Neural cell (in vitro differentiated cells): ENCODE results near the gene BRICD5. TPM values are rescaled to one million over a fixed set of nuclear protein-coding genes. Genes with fewer than 3 reads are reported as not detected.

Experiments
- H2AFZ ChIP-seq: fragments of 200-600, 300-800 bp; sonication (generic), shearing (Covaris generic); 2 replicates; pipeline ENCODE4 v1.6.0; 2014; ENCODE audit warnings: low read depth, mild to moderate bottlenecking, antibody characterized with exemption, low read length, moderate library complexity
- H3F3A ChIP-seq: fragments of 200-600 bp; shearing (Covaris generic); 2 replicates; pipeline ENCODE4 v1.6.1; 2016; ENCODE audit warnings: mild to moderate bottlenecking, moderate library complexity, mixed read lengths, antibody characterized with exemption, low read length; ENCODE audit not compliant: insufficient read depth, poor library complexity, severe bottlenecking
- H3K27ac ChIP-seq: fragments of 200-600, 300-800 bp; sonication (generic), shearing (Covaris generic); 2 replicates; pipeline ENCODE4 v1.5.1; 2014; ENCODE audit warnings: mild to moderate bottlenecking, low read length, moderate library complexity
- H3K27me3 ChIP-seq: fragments of 300-800, 200-600 bp; sonication (generic), shearing (Covaris generic); 2 replicates; pipeline ENCODE4 v1.6.0; 2014; ENCODE audit warnings: mild to moderate bottlenecking, low read depth, low read length, moderate library complexity; ENCODE audit not compliant: insufficient read depth
- H3K36me3 ChIP-seq: fragments of 300-800, 200-600 bp; sonication (generic), shearing (Covaris generic); 2 replicates; pipeline ENCODE4 v1.5.1; 2014; ENCODE audit warnings: mild to moderate bottlenecking, antibody characterized with exemption, low read length, moderate library complexity; ENCODE audit not compliant: insufficient read depth
- H3K4me2 ChIP-seq: fragments of 300-800, 200-600 bp; sonication (generic), shearing (Covaris generic); 2 replicates; pipeline ENCODE4 v1.6.0; 2014; ENCODE audit warnings: mild to moderate bottlenecking, low read length
- H3K4me3 ChIP-seq: fragments of 300-800, 200-600 bp; sonication (generic), shearing (Covaris generic); 2 replicates; pipeline ENCODE4 v1.5.1; 2014; ENCODE audit warnings: mild to moderate bottlenecking, low read length, moderate library complexity
- H3K79me2 ChIP-seq: fragments of 200-600 bp; shearing (Covaris generic); replicated peaks from 2 replicates; pipeline ENCODE4 v1.6.0; 2014; ENCODE audit warnings: mild to moderate bottlenecking, low read length, moderate library complexity; ENCODE audit not compliant: insufficient read depth
- H3K9ac ChIP-seq: fragments of 300-800, 200-600 bp; sonication (generic), shearing (Covaris generic); 2 replicates; pipeline ENCODE4 v1.6.1; 2016; ENCODE audit warnings: mild to moderate bottlenecking, low read length, mixed read lengths
- H3K9me2 ChIP-seq: fragments of 200-600 bp; shearing (Covaris generic); 2 replicates; pipeline ENCODE4 v1.6.1; 2016; ENCODE audit warnings: mild to moderate bottlenecking, low read length, mixed read lengths; ENCODE audit not compliant: insufficient read depth
- H3K9me3 ChIP-seq: fragments of 200-600, 300-800 bp; sonication (generic), shearing (Covaris generic); 2 replicates; pipeline ENCODE4 v1.6.1; 2016; ENCODE audit warnings: mild to moderate bottlenecking, mixed run types, low read length, moderate library complexity, mixed read lengths
- H4K20me1 ChIP-seq: fragments of 200-600 bp; shearing (Covaris generic); 2 replicates; pipeline ENCODE4 v1.6.1; 2016; ENCODE audit warnings: mild to moderate bottlenecking, mixed run types; ENCODE audit not compliant: insufficient read depth
- CTCF ChIP-seq: fragments of 450-650 bp; IDR thresholded peaks from 2 replicates; pipeline ENCODE4 v1.5.1; 2014; ENCODE audit warnings: antibody characterized with exemption, mild to moderate bottlenecking, moderate library complexity; ENCODE audit not compliant: poor library complexity, severe bottlenecking
- EP300 ChIP-seq: fragments of 450-650 bp; conservative IDR thresholded peaks from 2 replicates; pipeline ENCODE4 v1.6.1; 2014; ENCODE audit warnings: antibody characterized with exemption, mild to moderate bottlenecking, moderate library complexity; ENCODE audit not compliant: poor library complexity, severe bottlenecking
- EZH2 ChIP-seq: fragments of 200-600, 300-800 bp; shearing (Covaris generic), sonication (generic); IDR thresholded peaks from 2 replicates; pipeline ENCODE4 v1.6.1; 2014; ENCODE audit warnings: antibody characterized with exemption, low read length, borderline replicate concordance, mild to moderate bottlenecking; ENCODE audit not compliant: insufficient read depth, poor library complexity, severe bottlenecking
- MXI1 ChIP-seq: fragments of 450-650 bp; conservative IDR thresholded peaks from 2 replicates; pipeline ENCODE4 v1.6.1; 2014; ENCODE audit warnings: antibody characterized with exemption, mild to moderate bottlenecking; ENCODE audit not compliant: poor library complexity, severe bottlenecking
- POLR2AphosphoS5 ChIP-seq: IDR thresholded peaks from 2 replicates; pipeline ENCODE4 v1.6.1; 2012
- RAD21 ChIP-seq: fragments of 450-650 bp; conservative IDR thresholded peaks from 2 replicates; pipeline ENCODE4 v1.6.1; 2014; ENCODE audit warnings: antibody characterized with exemption, mild to moderate bottlenecking, moderate library complexity
- REST ChIP-seq: IDR thresholded peaks from 2 replicates; pipeline ENCODE4 v1.6.1; 2012; ENCODE audit warnings: borderline replicate concordance
- SMC3 ChIP-seq: fragments of 450-650 bp; conservative IDR thresholded peaks from 2 replicates; pipeline ENCODE4 v1.6.1; 2014; ENCODE audit warnings: antibody characterized with exemption, mild to moderate bottlenecking, moderate library complexity; ENCODE audit not compliant: poor library complexity
- TAF1 ChIP-seq: IDR thresholded peaks from 2 replicates; pipeline ENCODE4 v1.6.1; 2012; ENCODE audit warnings: low read depth
- polyA plus RNA-seq: library from polyadenylated mRNA; depleted of rRNA; stranded (reverse); fragments of >200 nt; gene quantifications from 2 replicates; pipeline ENCODE4 v1.2.3, GENCODE V29; 2014

Gene BRICD5
- polyA plus RNA-seq, 1 donor from 2014 or later, result 39.2 TPM

GRCh38 chr16:2231016-2231931, 20.6 kb upstream of the BRICD5 start:
- TF ChIP-seq EP300 (no peak), EZH2 (no peak), RAD21 (no peak), CTCF (no peak), SMC3 (no peak), MXI1 (no peak), REST (no peak), POLR2AphosphoS5 (no peak), TAF1 (no peak)

GRCh38 chr16:2230376-2230775, 19.7 kb upstream of the BRICD5 start:
- Histone ChIP-seq H3K9me3 (no peaks in the 10 kb centered on the region), H2AFZ (no peak overlapping the region), H3K4me3 (no peak overlapping the region), H3K27me3 (no peaks in the 10 kb centered on the region), H3K27ac (no peak overlapping the region), H3K9me2 (no peaks in the 10 kb centered on the region), H4K20me1 (no peaks in the 10 kb centered on the region), H3F3A (no peaks in the 10 kb centered on the region), H3K9ac (no peak overlapping the region), H3K4me2 (no peak overlapping the region), H3K79me2 (peaks cover 12% of the 10 kb centered on the region), H3K36me3 (no peaks in the 10 kb centered on the region)
- TF ChIP-seq EP300 (no peak), MXI1 (no peak), RAD21 (no peak), SMC3 (no peak), CTCF (no peak), POLR2AphosphoS5 (no peak), REST (no peak), EZH2 (no peak), TAF1 (no peak)

More at GRCh38 chr16:2231016-2231931, 20.6 kb upstream of the BRICD5 start:
- Histone ChIP-seq H2AFZ (no peak overlapping the region), H3K9ac (no peak overlapping the region), H3K36me3 (no peaks in the 10 kb centered on the region), H3K9me2 (no peaks in the 10 kb centered on the region), H4K20me1 (no peaks in the 10 kb centered on the region), H3K27me3 (peaks cover 3% of the 10 kb centered on the region), H3K9me3 (no peaks in the 10 kb centered on the region), H3K27ac (no peak overlapping the region), H3F3A (no peaks in the 10 kb centered on the region), H3K79me2 (peaks cover 4% of the 10 kb centered on the region), H3K4me3 (no peak overlapping the region), H3K4me2 (no peak overlapping the region)
